Putamen (tissue), 1 donor: ENCODE measurements around the gene GNPAT.
A peak's percentile ranks its signal among the peaks of the same experiment; 100 is the strongest.
"Not testable (repeated sequence)": the region's sequence is repeated elsewhere in the genome, so short reads cannot be mapped to it uniquely, and the experiment has no call there.

Experiments
- DNase-seq: peaks from one replicate; pipeline ENCODE4 v3.0.0-alpha.2; 2016; ENCODE audit warnings: low spot score

GNPAT gene

GRCh38 chr1:231240883-231241735, at the start of gene GNPAT:
TSS of gene GNPAT (plus strand) at chr1:231241212. CDS start at chr1:231241379, 167 bp downstream.
- DNase-seq: peak; percentile 86

GRCh38 chr1:231192620-231193163, 48.3 kb upstream of the GNPAT start:
- DNase-seq: peak; percentile 52

- DNase-seq: no peak
These were observed 47.2 kb upstream of the GNPAT start for GRCh38 chr1:231193710-231194340.

- DNase-seq: no peak
These were observed 46.6 kb upstream of the GNPAT start for GRCh38 chr1:231194476-231194842.

DNA sequence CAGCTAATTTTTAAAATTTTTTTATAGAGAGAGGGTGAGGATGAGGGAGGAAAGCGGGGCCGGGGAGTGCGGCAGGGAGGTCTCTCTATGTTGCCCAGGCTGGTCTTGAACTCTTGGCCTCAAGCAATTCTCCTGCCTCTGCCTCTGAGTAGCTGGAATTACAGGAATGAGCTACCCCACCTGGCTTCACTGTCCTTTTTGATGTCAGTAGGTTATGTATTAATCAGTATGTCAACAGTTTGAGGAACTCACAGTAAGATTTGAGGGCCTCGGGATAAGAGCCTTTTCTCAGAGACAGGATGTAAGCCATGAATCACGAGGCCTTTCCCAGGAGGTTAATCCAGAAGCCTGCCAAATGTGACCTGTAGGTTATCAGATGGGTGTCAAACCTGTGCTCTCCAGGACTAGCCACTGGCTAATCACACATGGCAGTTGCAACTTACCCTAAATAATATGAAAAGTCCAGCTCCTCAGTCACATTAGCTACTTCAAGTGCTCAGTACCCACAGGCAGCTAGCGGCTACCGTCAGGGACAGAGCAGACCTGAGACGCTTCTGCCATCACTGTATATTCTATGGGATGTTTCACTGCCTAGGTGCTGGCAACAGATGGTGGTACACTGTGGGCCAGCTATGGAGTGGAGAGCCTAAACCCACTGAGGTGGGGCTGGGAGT, 46.0 kb upstream of the GNPAT start:
- DNase-seq: no peak

DNA sequence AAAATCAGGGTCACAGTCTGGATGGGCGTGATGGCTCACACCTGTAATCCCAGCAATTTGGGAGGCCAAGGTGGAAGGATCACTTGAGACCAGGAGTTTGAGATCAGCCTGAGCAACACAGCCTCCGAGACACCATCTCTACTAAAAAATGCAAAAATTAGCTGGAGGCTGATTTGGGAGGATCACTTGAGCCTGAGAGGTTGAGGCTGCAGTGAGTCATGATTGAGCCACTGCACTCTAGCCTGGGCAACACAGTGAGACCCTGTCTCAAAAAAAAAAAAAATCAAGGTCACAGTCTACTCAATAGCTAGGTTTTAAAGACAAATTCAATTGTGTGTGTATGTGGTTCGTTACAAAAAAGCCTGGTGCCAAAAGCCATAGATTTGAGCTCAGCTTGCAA, 44.7 kb upstream of the GNPAT start:
- no peak for DNase-seq

- DNase-seq: no peak
These were observed 44.3 kb upstream of the GNPAT start for GRCh38 chr1:231196728-231197127.

DNA sequence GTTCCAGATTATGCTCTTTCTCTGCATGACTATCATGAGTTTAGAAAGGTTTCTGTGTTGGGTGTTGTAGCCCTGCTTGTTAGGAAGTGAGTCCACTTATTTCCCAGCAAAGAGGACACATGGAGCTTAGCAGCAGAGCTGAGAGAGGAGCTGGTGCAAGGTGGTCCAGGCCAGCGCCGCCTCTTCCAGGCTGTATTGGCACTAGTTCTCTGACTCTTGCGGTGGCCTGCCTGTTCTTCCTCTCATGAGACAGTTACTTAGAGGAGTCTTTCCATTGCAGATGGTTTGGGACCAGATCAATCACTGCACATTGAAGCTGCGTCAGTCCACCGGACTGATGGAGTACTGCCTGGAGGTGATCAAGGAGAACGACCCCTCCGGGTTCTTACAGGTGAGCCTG, 41.1 kb upstream of the GNPAT start:
- no peak for DNase-seq

DNA sequence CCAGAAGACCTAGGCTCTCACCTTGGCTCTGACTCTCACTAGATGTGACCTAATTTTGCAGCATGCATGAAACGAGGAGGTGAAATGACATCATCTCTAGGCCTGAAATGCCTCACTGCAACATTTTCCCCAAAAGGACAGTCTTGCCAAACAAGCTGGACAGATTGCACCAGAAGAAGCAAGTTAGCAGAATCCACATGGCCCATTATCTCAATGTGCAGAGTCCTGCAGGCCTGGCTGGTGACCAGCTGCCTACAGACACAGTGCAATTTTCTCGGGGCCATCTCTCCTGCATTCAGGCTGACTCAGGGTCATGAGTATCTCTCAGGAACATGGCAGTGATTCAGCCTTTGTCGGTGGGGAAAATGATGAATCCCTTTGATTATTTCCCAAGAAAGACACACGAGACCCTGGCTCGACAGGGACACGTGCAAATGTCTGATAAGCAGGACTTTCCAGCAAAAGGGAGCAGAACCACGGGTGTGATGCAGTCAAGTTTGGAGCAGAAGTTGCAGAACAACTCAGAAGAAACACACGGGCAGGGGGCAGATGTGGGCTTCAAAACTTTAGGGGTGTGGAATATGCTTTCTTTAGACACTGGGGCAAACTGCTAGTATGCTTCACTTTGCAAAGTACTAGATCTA, 40.5 kb upstream of the GNPAT start:
- DNase-seq: no peak

GRCh38 chr1:231201375-231201978, 39.5 kb upstream of the GNPAT start:
- DNase-seq: no peak

DNA sequence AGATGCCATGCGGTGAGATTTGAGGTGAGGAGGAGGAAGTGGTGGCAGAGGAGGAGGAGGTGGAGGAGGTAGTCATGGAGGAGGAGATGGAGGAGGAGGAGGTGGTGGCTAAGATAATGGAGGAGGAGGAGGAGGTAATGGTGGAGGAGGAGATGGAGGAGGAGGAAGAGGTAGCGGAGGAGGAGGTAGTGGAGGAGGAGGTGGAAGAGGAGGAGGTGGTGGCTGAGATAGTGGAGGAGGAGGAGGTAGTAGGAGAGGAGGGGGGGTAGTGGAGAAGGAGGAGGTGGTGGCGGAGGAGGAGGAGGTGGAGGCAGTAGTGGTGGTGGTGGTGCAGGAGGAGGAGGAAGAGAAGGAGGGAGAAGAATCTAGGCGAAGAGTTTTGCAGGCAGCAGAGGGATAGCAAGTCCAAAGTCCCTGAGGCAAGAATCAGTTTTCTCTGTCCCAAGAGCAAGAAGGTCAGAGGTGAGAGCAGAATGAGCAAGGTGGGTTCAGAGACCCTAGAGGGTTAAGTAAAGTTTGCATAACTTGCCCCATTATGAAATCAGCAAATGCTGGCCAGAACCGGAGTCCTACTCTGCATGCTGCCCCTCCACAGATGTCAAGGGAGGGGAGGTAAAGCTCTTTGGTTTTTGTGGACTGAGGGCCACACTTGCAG, 38.9 kb upstream of the GNPAT start:
- DNase-seq: no peak

DNA sequence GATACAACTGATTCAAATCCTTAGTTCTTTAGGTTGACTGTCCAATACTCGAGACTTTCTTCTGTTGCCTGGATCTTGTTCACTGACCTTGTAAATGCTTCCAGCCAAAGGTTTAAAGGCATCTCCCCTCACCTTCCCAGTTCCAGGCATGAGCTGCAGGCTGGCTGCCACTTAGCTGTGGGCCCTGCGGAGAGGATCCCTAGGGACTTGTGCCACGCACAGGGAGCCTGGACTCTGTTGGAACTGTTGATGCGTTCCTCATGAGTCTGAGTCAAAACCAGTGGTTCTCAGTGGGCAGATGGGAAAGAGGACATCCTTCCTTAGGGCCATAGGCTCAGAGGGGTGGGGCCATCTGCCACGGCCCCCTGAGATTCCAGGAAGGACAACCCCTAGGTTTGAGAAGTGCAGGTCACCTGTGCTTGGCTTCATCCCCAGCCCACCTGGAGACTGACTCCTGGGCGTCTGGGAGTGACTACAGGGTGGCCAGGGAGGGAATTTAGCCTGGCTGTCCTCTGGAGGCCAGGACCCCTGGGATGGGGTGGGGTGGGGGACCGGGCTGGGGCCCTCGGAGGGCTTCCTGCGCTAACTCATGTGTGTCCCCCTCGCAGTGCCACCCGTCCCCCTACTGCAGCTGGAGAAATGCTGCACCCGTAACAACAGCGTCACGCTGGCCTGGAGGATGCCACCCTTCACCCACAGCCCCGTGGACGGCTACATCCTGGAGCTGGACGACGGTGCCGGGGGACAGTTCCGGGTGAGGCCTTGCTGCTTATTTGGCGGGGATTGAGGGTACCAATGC, 37.6 kb upstream of the GNPAT start:
- DNase-seq: no peak

GRCh38 chr1:231206856-231207255, 34.2 kb upstream of the GNPAT start:
- DNase-seq: no peak

- no peak for DNase-seq
These were observed 33.6 kb upstream of the GNPAT start for GRCh38 chr1:231207437-231207836.

DNA sequence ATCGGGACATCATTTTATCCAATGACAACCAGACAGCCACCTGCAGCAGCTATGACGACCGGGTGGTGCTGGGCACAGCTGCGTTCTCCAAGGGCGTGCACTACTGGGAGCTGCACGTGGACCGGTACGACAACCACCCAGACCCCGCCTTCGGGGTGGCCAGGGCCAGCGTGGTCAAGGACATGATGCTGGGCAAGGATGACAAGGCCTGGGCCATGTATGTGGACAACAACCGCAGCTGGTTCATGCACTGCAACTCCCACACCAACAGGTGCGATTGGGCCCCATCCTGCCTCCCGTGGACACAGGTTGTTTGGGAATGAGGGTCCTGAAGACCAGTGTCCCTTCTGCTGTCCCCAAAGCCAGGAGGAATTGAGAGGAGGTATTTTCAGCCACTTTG, 32.0 kb upstream of the GNPAT start:
- no peak for DNase-seq

DNA sequence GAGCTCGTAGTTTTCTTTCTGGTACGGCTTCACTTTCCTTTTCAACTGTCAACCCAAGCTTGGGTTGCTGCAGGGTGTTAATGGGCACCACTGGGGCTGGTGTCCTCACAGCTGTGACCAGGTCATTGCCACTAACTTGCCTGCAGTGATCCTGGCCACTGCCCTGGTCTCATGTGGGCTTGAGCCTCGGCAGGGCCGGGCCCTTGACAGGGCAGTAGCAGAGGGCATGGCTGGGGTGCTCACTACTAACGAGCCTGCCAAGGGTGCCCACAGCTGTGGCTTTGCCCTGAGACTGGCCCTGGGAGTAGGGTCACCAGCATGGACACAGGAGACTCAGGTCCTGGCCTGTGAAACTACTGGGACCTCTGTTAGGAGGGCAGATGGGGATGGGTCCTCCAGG, 31.5 kb upstream of the GNPAT start:
- DNase-seq: no peak

GRCh38 chr1:231210126-231210525, 30.9 kb upstream of the GNPAT start:
- DNase-seq: no peak

GRCh38 chr1:231211005-231211857, 29.8 kb upstream of the GNPAT start:
- DNase-seq: peak; percentile 60

DNA sequence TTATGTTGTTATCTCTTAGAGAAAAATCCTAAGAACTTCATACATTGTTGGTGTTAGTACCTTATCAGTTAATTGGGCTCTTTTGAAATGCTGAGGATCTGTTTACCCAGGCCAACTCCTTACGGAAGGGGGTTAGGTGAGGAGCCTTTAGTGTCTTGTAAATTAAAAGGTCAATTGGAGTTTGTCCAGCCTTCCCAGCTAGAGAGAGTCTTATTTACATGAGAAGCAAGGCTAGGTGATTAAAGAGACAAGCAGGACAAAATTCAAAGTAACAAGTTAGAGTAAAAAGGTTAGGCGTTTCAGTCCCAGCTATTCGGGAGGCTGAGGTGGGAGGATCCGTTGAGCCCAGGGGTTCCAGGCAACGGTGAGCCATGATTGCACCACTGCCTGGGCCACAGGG, 28.7 kb upstream of the GNPAT start:
- DNase-seq: not testable (repeated sequence)
